Posterior cingulate gyrus (tissue), 11 donors: Measurements from ENCODE around the gene PGA5.
A peak's percentile ranks its signal among the peaks of the same experiment; 100 is the strongest.

ENCODE experiments used
- DNase-seq, 10 donors: peaks; one replicate each; pipeline versions ENCODE4 v3.0.0 to v3.0.0-alpha.2; 2020 to 2021; ENCODE audit warnings: mixed read lengths in 3 of 10
- intact Hi-C: fragments of 100-400 bp; cut with DNase I; formaldehyde crosslinking; loops from one replicate; pipeline ENCODE4 v1.15.1; 2023

The PGA5 gene

GRCh38 chr11:61264795-61265194 lies 23.8 kb downstream of the PGA5 start:
- DNase-seq: peak in 3 of 10 donors; percentile 56 to 79 (median 59)

GRCh38 chr11:61265357-61265756 lies 24.4 kb downstream of the PGA5 start:
- DNase-seq: peak in 2 of 10 donors; percentile 33 to 39
- intact Hi-C loops: no loop called here

More at GRCh38 chr11:61264795-61265194, 23.8 kb downstream of the PGA5 start:
- intact Hi-C loops: no loop called here

GRCh38 chr11:61266602-61267001 lies 25.6 kb downstream of the PGA5 start:
- no peak for DNase-seq
- intact Hi-C loops: no loop called here

GRCh38 chr11:61267437-61267841 lies 26.5 kb downstream of the PGA5 start:
- DNase-seq: peak in 3 of 10 donors; percentile 37 to 62 (median 41)

GRCh38 chr11:61268588-61269250 lies 27.7 kb downstream of the PGA5 start:
- peak in 3 of 10 donors; percentile 43 to 78 (median 66) for DNase-seq
- intact Hi-C loops: no loop called here

More at GRCh38 chr11:61267437-61267841, 26.5 kb downstream of the PGA5 start:
- intact Hi-C loops: no loop called here

GRCh38 chr11:61270354-61271076 lies 29.5 kb downstream of the PGA5 start:
- intact Hi-C loops: no loop called here
- peak in 2 of 10 donors; percentile 21 to 22 for DNase-seq

GRCh38 chr11:61272731-61273130 lies 31.8 kb downstream of the PGA5 start:
- DNase-seq: peak in 1 of 10 donors; percentile 2

GRCh38 chr11:61273178-61274078 lies 32.5 kb downstream of the PGA5 start:
- intact Hi-C loops: no loop called here
- peak in 7 of 10 donors; percentile 15 to 90 (median 41) for DNase-seq

More at GRCh38 chr11:61272731-61273130, 31.8 kb downstream of the PGA5 start:
- intact Hi-C loops: no loop called here

GRCh38 chr11:61274084-61274483 lies 33.1 kb downstream of the PGA5 start:
- intact Hi-C loops: no loop called here
- peak in 2 of 10 donors; percentile 27 to 44 for DNase-seq

GRCh38 chr11:61275191-61275590 lies 34.2 kb downstream of the PGA5 start:
- intact Hi-C loops: no loop called here
- DNase-seq: no peak

GRCh38 chr11:61277186-61278000 lies 36.4 kb downstream of the PGA5 start:
- intact Hi-C loops: no loop called here
- DNase-seq: peak in 1 of 10 donors; percentile 77

GRCh38 chr11:61278001-61278470 lies 37.1 kb downstream of the PGA5 start:
- no peak for DNase-seq
- intact Hi-C loops: no loop called here

GRCh38 chr11:61279934-61280659 lies 39.1 kb downstream of the PGA5 start:
- intact Hi-C loops: no loop called here
- DNase-seq: peak in 3 of 10 donors; percentile 21 to 55 (median 42)

GRCh38 chr11:61280883-61281580 lies 40.1 kb downstream of the PGA5 start:
- DNase-seq: peak in 1 of 10 donors; percentile 68
- intact Hi-C loops: no loop called here

GRCh38 chr11:61281581-61282250 lies 40.7 kb downstream of the PGA5 start:
- peak in 1 of 10 donors; percentile 50 for DNase-seq
- intact Hi-C loops: no loop called here

- intact Hi-C loops: no loop called here
- DNase-seq: peak in 1 of 10 donors; percentile 50
Observed at GRCh38 chr11:61283613-61284012, 42.6 kb downstream of the PGA5 start.

- intact Hi-C loops: no loop called here
- peak in 1 of 10 donors; percentile 49 for DNase-seq
Observed at GRCh38 chr11:61287338-61287977, 46.5 kb downstream of the PGA5 start.
